PC-3 (cell line): ENCODE results near the gene SOX6. TPM values are rescaled to one million over a fixed set of nuclear protein-coding genes. Genes with fewer than 3 reads are reported as not detected.

ENCODE experiments used
- ATAC-seq: fragments of 200-7000 bp; cut with Tn5 transposase; 2 replicates; pipeline ENCODE4 v1.9.1; 2020; ENCODE audit warnings: mild to moderate bottlenecking, moderate library complexity
- BruUV-seq: library from RNA; stranded (reverse); fragments of 400-500 nt; replicated peaks from 2 replicates; lab custom pipeline; 2021; lab: Mats Ljungman, UMichigan
- CTCF ChIA-PET: fragments of 300-600 bp; sonication (Branson Sonifier 250); formaldehyde crosslinking; loops from one replicate; lab custom pipeline; 2022; ENCODE audit warnings: antibody characterized with exemption; lab: Charles Lee
- POLR2A ChIA-PET: fragments of 300-600 bp; sonication (Branson Sonifier 250); formaldehyde crosslinking; loops from one replicate; lab custom pipeline; 2022; ENCODE audit warnings: antibody characterized with exemption; ENCODE audit not compliant: unreplicated experiment; lab: Charles Lee
- DNase-seq: peaks from one replicate; pipeline ENCODE4 v3.0.0-alpha.2; 2015
- H2AFZ ChIP-seq: fragments of 300-600 bp; sonication (generic); 2 replicates; pipeline ENCODE4 v1.6.0; 2016; ENCODE audit warnings: antibody characterized with exemption, low read length
- H3F3A ChIP-seq: fragments of 300-600 bp; sonication (generic); one replicate; pipeline ENCODE4 v1.6.0; 2017; ENCODE audit warnings: antibody characterized with exemption, low read length, control low read depth, mild to moderate bottlenecking; ENCODE audit not compliant: unreplicated experiment
- H3K27ac ChIP-seq: fragments of 300-600 bp; sonication (generic); 2 replicates; pipeline ENCODE4 v1.5.1; 2016; ENCODE audit warnings: mild to moderate bottlenecking, low read length
- H3K27me3 ChIP-seq: fragments of 300-600 bp; sonication (generic); 2 replicates; pipeline ENCODE4 v1.6.1; 2016; ENCODE audit warnings: low read length, mixed read lengths
- H3K36me3 ChIP-seq: fragments of 300-600 bp; sonication (generic); 2 replicates; pipeline ENCODE4 v1.6.1; 2016; ENCODE audit warnings: low read depth, mixed run types, low read length, mixed read lengths
- H3K4me1 ChIP-seq: fragments of 300-600 bp; sonication (generic); 2 replicates; pipeline ENCODE4 v1.5.1; 2016; ENCODE audit warnings: low read length; ENCODE audit not compliant: insufficient read depth
- H3K4me2 ChIP-seq: fragments of 300-600 bp; sonication (generic); 2 replicates; pipeline ENCODE4 v1.6.0; 2016; ENCODE audit warnings: low read length
- H3K4me3 ChIP-seq: fragments of 300-600 bp; sonication (generic); 2 replicates; pipeline ENCODE4 v1.5.1; 2016; ENCODE audit warnings: mild to moderate bottlenecking, low read length, mixed read lengths
- H3K79me2 ChIP-seq: fragments of 300-600 bp; sonication (generic); 2 replicates; pipeline ENCODE4 v1.6.1; 2017; ENCODE audit warnings: low read length, mixed read lengths
- H3K9ac ChIP-seq: fragments of 300-600 bp; sonication (generic); 2 replicates; pipeline ENCODE4 v1.6.0; 2016; ENCODE audit warnings: mild to moderate bottlenecking, low read length
- H3K9me2 ChIP-seq: fragments of 300-600 bp; sonication (generic); replicated peaks from 2 replicates; pipeline ENCODE4 v1.6.1; 2016; ENCODE audit warnings: mixed run types, low read length, mixed read lengths
- H3K9me3 ChIP-seq: fragments of 300-600 bp; sonication (generic); 2 replicates; pipeline ENCODE4 v1.6.1; 2016; ENCODE audit warnings: low read length, mixed read lengths
- H4K20me1 ChIP-seq: fragments of 300-600 bp; sonication (generic); 2 replicates; pipeline ENCODE4 v1.6.1; 2016; ENCODE audit warnings: low read length, mixed read lengths
- CTCF ChIP-seq: fragments of 300-600 bp; sonication (generic); conservative IDR thresholded peaks from 2 replicates; pipeline ENCODE4 v1.5.1; 2017; ENCODE audit warnings: antibody characterized with exemption, low read depth, mild to moderate bottlenecking, low read length
- EZH2 ChIP-seq: fragments of 300-600 bp; sonication (generic); IDR thresholded peaks from one replicate; pipeline ENCODE4 v1.6.1; 2017; ENCODE audit warnings: antibody characterized with exemption, mild to moderate bottlenecking, low read length; ENCODE audit not compliant: unreplicated experiment
- EZH2phosphoT487 ChIP-seq: fragments of 300-600 bp; sonication (generic); IDR thresholded peaks from 2 replicates; pipeline ENCODE4 v1.6.1; 2018; ENCODE audit warnings: mild to moderate bottlenecking, antibody characterized with exemption, low read length, borderline replicate concordance
- intact Hi-C: fragments of 100-400 bp; cut with micrococcal nuclease; formaldehyde crosslinking; loops from 2 replicates; pipeline ENCODE4 v1.9.0; 2023
- total RNA-seq: library from RNA; depleted of rRNA; stranded (reverse); fragments of >200 nt; gene quantifications from 2 replicates; pipeline ENCODE4 v1.2.3, GENCODE V29; 2014

SOX6 gene
- total RNA-seq, 1 experiment from 2014 or later = not detected

GRCh38 chr11:16173798-16174197 lies 182.5 kb downstream of the SOX6 start:
- no peak for DNase-seq
- ChIA-PET POLR2A (no interaction called here), CTCF (no interaction called here)
- H3K4me3 ChIP-seq = no peak overlapping the region
- H3K36me3 ChIP-seq = no peaks in the 10 kb centered on the region
- H3K9ac ChIP-seq = no peak overlapping the region
- H3K4me2 ChIP-seq = no peak overlapping the region
- H3K4me1 ChIP-seq = no peaks in the 10 kb centered on the region
- no peak for TF ChIP-seq EZH2phosphoT487
- TF ChIP-seq EZH2 = no peak
- no peaks in the 10 kb centered on the region for H4K20me1 ChIP-seq
- H3K27ac ChIP-seq = no peak overlapping the region
- intact Hi-C loops = no loop called here
- no peaks in the 10 kb centered on the region for H3K79me2 ChIP-seq
- H2AFZ ChIP-seq = no peak overlapping the region
- BruUV-seq = no TSS peak
- no peaks in the 10 kb centered on the region for H3K9me2 ChIP-seq
- ATAC-seq = no peak
- no peaks in the 10 kb centered on the region for H3K9me3 ChIP-seq
- no peaks in the 10 kb centered on the region for H3F3A ChIP-seq
- no peaks in the 10 kb centered on the region for H3K27me3 ChIP-seq

- DNase-seq (no peak), ATAC-seq (no peak)
- no peaks in the 10 kb centered on the region for H3K79me2 ChIP-seq
- no peaks in the 10 kb centered on the region for H3K9me2 ChIP-seq
- H3K4me2 ChIP-seq = no peak overlapping the region
- no peak overlapping the region for H3K27ac ChIP-seq
- TF ChIP-seq EZH2phosphoT487 = no peak
- TF ChIP-seq EZH2 = no peak
- no peak for TF ChIP-seq CTCF
- POLR2A ChIA-PET = no interaction called here
- no peaks in the 10 kb centered on the region for H3K27me3 ChIP-seq
- CTCF ChIA-PET = no interaction called here
- no peak overlapping the region for H2AFZ ChIP-seq
- intact Hi-C loops = no loop called here
- H3K4me3 ChIP-seq = no peak overlapping the region
- no TSS peak for BruUV-seq
- H3K36me3 ChIP-seq = no peaks in the 10 kb centered on the region
- H3K9ac ChIP-seq = no peak overlapping the region
- no peaks in the 10 kb centered on the region for H3K9me3 ChIP-seq
- no peaks in the 10 kb centered on the region for H4K20me1 ChIP-seq
- H3F3A ChIP-seq = no peaks in the 10 kb centered on the region
- H3K4me1 ChIP-seq = no peaks in the 10 kb centered on the region
These were observed 184.5 kb downstream of the SOX6 start for GRCh38 chr11:16171882-16172281.

- Histone ChIP-seq H2AFZ (no peak overlapping the region), H3K27me3 (no peaks in the 10 kb centered on the region), H3K4me2 (no peak overlapping the region), H3K9me2 (no peaks in the 10 kb centered on the region), H3K9me3 (no peaks in the 10 kb centered on the region), H3K9ac (no peak overlapping the region), H3K36me3 (no peaks in the 10 kb centered on the region), H3K79me2 (no peaks in the 10 kb centered on the region), H3K4me1 (no peaks in the 10 kb centered on the region), H4K20me1 (no peaks in the 10 kb centered on the region), H3K4me3 (no peak overlapping the region), H3F3A (no peaks in the 10 kb centered on the region), H3K27ac (no peak overlapping the region)
- DNase-seq (no peak), ATAC-seq (no peak)
- CTCF ChIA-PET = no interaction called here
- no TSS peak for BruUV-seq
- TF ChIP-seq EZH2phosphoT487 = no peak
- no peak for TF ChIP-seq EZH2
- TF ChIP-seq CTCF = no peak
- POLR2A ChIA-PET = no interaction called here
- intact Hi-C loops = no loop called here
These were observed 186.1 kb downstream of the SOX6 start for GRCh38 chr11:16169956-16170847.
